HAP-1 (cell line): ENCODE measurements around the gene SRRT.
"Not testable (repeated sequence)": the region's sequence is repeated elsewhere in the genome, so short reads cannot be mapped to it uniquely, and the experiment has no call there.

Experiments
- DNase-seq, 2 experiments: peaks; one replicate each; pipeline ENCODE4 v3.0.0-alpha.2; 2016 to 2020; ENCODE audit warnings: low spot score in 2 of 2
- H3K27me3 ChIP-seq: fragments of 250-450 bp; sonication (Bioruptor Pico); 2 replicates; pipeline ENCODE4 v1.5.1; 2020; ENCODE audit warnings: low read depth, mild to moderate bottlenecking, moderate library complexity
- H3K36me3 ChIP-seq: fragments of 250-450 bp; sonication (Bioruptor Pico); replicated peaks from 2 replicates; pipeline ENCODE4 v1.5.1; 2020; ENCODE audit warnings: mild to moderate bottlenecking
- H3K4me1 ChIP-seq: fragments of 250-450 bp; sonication (Bioruptor Pico); 2 replicates; pipeline ENCODE4 v1.5.1; 2020; ENCODE audit warnings: mild to moderate bottlenecking
- H3K4me3 ChIP-seq: fragments of 250-450 bp; sonication (Bioruptor Pico); 2 replicates; pipeline ENCODE4 v1.5.1; 2020; ENCODE audit warnings: mild to moderate bottlenecking, moderate library complexity
- H3K9me3 ChIP-seq: fragments of 250-450 bp; sonication (Bioruptor Pico); 2 replicates; pipeline ENCODE4 v1.5.1; 2020; ENCODE audit warnings: mild to moderate bottlenecking, moderate library complexity
- in situ Hi-C: fragments of 300-500 bp; cut with MboI; formaldehyde crosslinking; loops from 3 replicates; pipeline ENCODE4 v1.14.3; 2020; ENCODE audit warnings: low sequenced_read_pairs, inconsistent platforms, mixed read lengths

SRRT gene

DNA sequence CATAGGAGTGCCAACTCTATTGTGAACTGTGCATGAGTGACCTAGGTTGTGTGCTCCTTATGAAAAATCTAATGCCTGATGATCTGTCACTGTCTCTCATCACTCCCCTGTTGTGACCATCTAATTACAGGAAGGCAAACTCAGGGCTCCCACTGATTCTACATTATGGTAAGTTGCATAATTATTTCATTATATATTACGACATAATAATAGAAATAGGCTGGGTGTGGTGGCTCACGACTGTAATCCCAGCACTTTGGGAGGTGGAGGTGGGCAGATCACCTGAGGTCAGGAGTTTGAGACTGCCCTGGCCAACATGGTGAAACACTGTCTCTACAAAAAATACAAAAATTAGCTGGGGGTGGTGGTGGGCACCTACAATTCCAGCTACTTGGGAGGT lies 60.5 kb downstream of the SRRT start:
- DNase-seq, H3K9me3 ChIP-seq, in situ Hi-C loops, H3K4me1 ChIP-seq, H3K36me3 ChIP-seq, H3K27me3 ChIP-seq, H3K4me3 ChIP-seq: not testable (repeated sequence)

GRCh38 chr7:100936167-100936566 lies 61.3 kb downstream of the SRRT start:
- H3K4me3 ChIP-seq, in situ Hi-C loops, H3K36me3 ChIP-seq, H3K4me1 ChIP-seq, H3K9me3 ChIP-seq, H3K27me3 ChIP-seq, DNase-seq: not testable (repeated sequence)
